DMS 273 (cell line): Measurements from ENCODE around the gene MAP4K5.

Experiments used
- DNase-seq: peaks from one replicate; lab custom pipeline; 2025; ENCODE audit not compliant: unreplicated experiment; lab: John Stamatoyannopoulos, UW

Gene MAP4K5

DNA sequence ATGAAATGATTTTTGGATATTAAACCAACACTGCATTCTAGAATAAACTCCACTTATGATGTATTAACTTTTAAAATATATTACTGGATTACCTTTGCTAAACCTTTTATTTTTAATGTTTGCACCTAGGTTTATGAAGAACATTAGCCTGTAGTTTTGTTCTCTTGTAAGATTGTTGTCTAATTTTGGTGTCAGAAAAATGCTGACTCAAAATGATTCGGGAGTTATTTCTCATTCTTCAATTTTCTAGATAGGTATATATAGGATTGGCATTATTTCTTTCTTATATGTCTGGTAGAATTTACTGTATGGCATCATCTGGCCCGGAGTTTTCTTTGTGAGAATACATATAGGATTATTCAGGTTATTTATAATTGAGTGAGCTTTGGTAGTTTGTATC, 54.6 kb downstream of the MAP4K5 start:
- no peak for DNase-seq

DNA sequence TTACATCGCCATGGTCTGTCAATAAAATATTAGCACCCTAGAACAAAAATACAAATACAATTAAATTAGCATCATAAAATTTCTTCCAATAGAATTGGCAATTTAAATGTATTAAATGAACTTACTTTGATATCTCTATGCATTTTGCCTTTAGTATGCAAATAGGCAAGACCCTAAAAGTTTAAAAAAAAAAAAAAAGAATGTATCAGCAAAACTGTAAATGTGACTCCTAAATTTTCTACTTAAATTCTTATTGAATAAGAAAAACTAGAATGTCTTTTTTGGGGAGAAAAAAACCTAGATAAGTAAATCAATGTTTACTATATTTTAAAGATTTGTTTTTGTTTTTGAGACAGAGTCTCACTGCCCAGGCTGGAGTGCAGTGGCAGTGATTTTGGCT, 56.2 kb downstream of the MAP4K5 start:
- DNase-seq: no peak

DNA sequence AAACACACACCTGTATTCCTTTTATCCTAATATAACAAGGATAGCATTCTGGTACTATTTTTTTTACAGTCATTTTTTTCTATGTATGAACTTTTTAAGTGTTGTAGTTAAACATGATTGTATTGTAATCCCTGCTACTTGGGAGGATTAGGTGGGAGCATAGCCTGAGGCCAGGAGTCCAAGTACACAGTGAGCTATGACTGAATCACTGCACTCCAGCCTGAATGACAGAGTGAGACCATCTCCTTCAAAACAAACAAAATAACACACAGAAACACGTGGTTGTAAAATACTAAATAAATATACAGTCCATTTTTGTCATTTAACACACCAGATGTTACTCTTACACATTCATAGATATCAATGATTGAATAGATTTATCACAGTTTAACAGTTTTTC, 56.9 kb downstream of the MAP4K5 start:
- no peak for DNase-seq

DNA sequence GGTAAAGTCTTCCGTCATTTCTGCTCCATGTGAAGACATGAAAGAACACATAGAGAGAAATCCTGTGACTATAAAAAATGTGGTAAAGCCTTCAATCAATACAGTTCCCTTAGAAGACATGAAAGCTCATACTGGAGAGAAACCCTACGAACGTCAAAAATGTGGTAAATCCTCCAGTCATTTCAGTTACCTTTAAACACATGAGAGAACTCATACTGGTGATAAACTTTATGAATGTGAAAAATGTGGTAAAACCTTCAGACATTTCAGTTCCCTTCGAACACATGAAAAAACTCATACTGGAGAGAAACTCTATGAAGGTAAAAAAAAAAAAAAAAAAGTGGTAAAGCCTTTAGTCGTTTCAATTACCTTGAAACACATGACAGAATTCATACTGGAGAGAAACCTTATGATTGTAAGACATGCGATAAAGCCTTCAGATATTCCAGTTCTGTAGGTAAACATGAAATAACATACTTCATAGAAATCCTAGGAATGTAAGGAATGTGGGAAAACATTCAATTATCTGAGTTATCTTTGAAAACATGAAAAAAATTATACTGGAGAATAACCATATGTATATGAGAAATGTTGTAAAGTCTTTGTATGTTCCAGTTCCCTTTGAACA, 60.4 kb downstream of the MAP4K5 start:
- DNase-seq: no peak

DNA sequence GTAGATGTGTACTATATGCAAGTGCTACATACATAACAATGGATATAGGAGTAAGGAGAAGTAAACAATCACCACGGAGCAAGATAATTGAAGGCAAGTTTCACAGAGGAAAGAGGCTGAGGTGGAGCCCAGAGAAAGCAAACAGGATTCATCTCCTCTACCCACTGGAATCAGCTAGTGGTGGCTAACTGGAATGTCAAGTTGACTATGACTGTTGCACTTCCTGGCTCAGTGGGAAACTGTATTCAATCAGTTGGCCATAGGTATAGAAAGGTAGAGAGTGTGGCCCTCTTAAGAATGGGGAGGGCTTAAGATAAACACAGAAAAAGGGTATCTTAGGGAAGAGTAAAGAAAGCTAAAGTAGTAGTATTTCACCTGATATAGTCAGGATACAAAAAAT, 62.4 kb downstream of the MAP4K5 start:
- DNase-seq: no peak

DNA sequence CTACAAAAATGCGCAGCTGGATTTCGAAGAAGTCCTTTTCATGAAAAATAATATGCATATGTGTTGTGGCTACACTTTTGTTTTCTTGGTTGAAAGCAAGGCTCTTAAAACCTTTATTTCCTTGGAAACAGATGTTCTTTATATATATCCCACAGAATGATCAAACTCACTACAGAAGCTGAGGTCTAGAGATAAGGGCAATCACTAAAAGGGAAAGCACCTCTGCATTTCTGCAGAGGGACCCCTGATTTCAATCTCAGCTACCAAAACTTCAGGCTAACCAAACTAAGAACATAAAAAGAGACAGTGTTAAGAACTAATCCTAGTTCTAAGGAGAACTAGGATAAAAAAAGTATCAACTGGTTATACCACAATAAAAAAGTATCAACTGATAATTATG, 70.3 kb downstream of the MAP4K5 start:
- DNase-seq: no peak

DNA sequence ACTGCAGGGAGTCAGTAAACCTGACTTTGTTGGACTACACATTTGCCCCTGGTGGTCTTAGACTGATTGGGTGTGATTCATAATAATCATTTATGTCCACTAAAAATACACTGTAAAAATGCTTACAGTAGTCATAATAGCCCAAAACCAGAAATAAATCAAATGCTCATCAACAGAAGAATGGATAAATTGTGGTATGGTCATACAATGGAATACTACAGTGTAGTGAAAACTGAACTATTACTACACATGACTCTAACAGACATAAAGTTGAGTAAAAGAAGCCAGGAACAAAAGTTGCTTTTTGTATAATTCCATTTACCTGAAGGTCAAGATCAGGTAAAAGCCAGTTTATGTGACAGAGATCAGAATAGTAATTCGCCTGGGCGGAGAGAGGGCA, 78.5 kb downstream of the MAP4K5 start:
- DNase-seq: no peak

DNA sequence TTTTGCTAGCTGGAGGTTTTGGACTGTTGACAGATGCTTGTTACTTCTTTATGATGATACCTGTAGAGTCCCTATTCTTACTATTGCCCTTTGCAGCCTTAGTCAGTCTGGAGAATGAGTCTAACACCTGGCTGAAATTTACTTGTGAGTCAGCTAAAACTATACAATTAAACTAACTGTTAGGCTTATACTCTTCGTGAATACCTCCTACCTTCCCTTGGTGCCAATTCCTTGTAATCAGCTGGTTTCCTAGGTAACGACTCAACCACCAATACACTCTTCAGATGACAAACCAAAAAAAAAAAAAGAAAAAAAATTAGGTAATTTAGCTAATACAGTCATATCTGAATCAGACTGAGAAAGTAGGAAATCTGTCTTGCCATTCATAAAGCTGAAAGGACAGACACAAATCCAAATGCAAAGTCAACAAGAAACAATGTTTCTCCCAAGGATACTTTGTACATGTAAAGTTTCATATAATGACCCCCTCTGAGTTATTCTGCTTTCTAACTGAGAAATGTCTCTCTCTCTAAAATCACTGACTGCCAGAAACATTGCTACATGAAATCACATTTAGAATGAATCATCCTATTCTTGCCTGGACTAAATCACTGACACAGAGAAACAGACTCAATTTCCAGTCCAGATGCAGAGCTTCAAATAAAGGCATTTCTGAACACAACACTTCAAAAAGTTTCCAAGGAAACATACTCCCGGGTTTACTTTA, 79.2 kb downstream of the MAP4K5 start:
- DNase-seq: no peak

DNA sequence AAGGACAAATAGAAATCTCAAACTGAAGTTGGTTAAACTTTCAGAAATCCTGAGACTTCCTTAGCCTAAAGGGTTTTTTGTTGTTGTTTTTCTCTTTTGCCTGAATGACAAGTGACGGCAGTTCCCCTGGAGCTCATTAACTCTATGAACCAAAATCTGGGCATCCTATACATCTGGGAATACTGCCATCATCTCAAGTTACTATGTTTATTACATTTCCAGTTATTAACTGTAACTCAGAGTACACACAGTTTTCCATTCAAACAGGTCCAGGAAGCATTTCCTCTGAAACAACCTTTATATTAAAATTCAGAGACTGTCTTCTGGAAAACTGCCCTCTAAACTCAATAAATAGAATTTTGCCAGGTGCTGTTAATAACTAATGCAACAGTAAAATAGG, 80.1 kb downstream of the MAP4K5 start:
- DNase-seq: peak; percentile 37

DNA sequence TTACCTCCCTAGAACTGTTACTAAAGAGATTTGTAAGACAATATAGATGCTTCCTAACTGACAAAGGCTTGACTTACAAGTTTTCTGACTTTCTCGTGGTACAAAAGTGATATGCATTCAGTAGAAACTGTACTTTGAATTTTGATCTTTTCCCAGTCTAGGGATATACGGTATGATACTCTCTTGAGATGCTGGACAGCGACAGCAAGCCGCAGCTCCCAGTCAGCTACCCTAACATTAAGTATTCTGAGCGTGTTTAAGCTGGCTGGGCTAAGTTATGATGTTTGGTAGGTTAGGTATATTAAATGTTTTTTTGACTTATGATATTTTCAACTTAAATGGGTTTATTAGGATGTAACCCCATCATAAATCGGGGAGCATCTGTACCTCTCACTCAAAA, 80.5 kb downstream of the MAP4K5 start:
- DNase-seq: no peak

DNA sequence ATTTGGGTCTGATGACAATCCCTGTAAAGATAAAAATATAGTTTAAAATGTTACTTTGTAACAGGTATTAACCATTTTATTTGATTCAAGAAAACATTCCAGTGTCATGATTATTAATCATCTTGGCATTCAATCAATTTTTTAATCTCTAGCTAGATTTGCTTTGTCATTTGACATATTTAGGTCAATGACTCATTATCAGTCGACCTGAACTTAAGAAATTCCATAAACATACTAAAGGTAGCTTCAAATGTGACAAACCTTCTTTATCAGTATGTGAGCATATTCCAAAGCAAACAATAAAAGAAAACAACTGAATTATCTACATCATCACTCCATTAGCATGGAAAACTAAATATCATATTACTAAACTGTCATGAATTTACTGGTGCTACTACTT, 84.9 kb downstream of the MAP4K5 start:
- no peak for DNase-seq

DNA sequence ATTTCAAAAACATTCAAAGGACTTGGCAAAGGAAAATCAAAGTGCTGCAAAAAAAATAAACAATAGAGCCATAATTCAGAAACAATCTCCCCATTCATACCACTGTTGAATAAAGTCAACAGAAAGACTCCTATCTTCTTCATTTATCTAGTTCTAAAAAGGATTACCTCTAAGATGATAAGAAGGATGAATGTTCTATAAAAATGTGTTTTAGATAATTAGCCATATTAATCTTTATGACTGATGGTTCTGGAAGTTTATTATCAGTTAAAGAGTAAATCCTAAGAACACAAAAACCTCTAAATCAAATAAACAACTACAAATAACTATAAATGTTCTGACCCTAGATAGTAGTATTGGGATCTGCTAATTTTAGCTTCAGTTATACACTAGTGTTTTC, 97.8 kb downstream of the MAP4K5 start:
- DNase-seq: no peak

DNA sequence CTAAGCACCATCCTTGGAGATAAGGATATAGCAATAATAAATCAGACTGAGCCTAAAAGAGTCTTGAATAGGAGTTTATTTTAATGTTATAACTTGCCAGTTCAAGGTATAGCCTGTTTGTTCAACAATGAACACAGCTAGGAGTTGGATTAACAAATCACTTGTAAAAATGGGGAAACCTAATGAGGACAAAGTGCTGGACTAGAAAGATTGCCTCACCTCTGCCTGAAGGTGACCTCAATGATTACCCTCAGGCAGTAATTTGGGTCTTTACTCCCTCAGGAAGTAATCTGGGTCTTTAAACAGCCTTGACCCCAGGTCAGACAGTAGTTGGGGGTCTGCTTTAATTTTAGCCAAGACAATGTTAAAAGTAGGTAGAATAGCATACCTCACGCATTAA, 100.2 kb downstream of the MAP4K5 start:
- no peak for DNase-seq

DNA sequence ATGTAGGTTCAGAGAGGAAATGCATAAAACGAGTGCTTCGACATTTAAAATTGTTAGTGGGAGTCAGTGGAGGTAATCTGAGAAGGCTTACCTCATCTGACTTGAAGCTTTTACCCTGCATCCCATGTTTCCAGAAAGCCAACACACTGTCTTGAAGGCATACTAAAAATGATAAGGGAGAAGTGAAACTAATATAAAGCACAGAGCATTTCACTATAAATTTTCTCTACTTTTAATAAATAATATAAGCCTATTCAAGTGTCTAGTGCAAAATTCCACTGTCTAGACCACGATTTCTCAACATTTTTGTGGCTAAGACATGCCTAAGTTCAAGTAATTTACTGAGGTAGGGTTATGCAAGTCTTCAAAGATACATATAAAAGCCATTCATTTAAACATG, 106.6 kb downstream of the MAP4K5 start:
- DNase-seq: no peak

DNA sequence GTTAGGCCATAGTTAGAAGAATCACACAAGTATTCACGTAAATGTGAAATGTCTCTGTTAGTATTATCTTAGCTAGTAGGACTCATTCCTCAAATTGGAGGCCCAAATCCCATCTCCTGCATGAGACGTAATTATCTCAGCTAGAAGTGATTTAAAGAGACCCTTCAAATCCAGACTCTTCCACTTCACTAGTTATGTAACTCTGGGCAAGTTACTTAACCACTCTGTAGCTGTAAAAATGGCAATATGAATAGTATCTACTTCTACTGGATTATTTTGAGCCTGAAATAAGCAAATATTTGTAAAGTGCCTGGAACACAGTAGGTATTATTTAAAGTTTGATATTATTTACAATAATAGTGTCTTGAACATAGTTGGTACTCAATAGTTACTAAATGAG, 107.3 kb downstream of the MAP4K5 start:
- DNase-seq: no peak

DNA sequence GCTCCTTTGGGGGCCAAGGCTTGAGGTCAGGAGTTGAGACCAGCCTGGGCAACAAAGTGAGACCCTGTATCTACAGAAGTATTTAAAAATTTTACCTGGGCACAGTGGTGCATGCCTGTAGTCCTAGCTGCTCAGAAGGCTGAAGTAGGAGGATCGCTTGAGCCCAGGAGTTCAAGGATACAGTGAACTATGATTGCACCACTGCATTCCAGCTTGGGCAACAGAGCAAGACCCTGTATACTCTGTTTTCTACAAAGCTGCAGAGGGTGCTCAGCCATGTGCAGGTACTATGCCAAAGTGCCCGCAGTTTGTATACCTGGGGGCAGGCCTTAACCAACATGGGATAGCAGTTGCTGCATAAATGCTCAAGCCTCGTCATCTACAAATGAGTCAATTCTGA, 108.8 kb downstream of the MAP4K5 start:
- no peak for DNase-seq

DNA sequence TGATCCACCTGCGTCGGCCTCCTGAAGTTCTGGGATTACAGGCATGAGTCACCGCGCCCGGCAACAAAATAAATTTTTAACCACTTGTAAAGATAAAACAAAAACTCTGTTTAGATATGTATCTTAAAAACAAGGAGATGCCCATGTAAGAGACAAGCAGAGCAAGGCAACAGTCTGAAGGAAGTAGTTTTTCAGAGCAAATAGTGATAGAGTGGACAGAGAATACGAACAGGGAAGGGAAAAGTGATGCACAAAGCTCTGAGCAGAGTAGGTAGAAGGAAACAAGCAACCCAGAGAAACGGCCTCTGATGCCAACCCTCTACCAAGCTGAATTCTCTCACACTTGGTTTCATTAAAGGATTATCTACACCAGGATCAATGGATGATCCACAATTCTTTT, 110.9 kb downstream of the MAP4K5 start:
- DNase-seq: no peak

DNA sequence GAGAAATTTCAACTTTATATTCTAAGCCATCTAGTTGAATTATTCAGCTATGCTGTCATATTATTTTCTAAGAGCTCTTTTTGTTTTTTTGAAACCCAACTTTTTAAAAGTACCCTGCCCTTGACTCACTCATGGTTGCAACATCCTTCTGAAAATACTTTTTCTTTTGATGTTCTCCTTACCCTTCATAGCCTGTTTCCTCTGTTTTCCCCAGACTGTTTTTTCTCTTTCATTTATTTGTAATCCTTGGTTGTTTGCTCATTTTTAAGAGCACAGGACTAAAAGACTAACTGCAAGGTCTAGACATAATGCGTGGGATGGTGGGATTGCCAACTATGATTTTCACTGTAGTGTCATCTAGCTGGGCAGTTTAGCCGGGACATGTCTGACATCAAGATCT, 114.5 kb downstream of the MAP4K5 start:
- no peak for DNase-seq

DNA sequence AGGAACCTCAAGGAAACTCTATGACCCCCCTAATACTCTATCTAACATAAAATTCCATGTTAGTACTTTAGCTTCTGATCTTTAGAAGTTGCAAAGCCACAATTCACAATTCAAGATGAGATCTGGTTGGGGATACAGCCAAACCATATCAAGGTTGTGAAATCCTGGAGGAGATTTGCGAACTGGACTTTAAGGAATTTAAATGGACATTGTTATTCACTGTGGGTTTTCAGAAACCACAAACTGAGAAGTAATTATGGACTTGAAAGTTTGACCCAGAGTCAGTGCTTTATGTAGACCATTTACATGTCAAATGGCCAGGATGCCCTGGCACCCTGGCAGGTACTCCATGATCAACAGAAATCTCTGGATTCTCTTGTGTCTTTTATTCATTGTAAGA, 121.4 kb downstream of the MAP4K5 start:
- DNase-seq: no peak

DNA sequence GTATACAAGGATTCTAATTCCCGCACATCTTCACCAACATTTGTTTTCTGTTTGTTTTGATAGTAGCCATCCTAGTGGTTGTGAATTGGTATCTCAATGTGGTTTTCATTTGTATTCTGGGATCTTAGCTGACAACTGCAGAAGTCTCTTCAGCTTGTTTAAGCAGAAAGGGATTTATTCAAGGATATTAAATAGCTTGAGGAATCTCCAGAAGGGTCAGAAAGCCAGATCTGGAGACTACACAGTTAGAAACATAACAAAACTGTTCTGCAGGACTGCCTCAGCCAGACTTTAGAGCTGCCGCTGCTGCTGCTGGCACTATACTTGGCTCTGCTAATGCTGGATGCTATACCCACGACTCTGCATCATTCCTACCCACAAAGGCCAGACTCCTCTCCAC, 122.3 kb downstream of the MAP4K5 start:
- DNase-seq: no peak

DNA sequence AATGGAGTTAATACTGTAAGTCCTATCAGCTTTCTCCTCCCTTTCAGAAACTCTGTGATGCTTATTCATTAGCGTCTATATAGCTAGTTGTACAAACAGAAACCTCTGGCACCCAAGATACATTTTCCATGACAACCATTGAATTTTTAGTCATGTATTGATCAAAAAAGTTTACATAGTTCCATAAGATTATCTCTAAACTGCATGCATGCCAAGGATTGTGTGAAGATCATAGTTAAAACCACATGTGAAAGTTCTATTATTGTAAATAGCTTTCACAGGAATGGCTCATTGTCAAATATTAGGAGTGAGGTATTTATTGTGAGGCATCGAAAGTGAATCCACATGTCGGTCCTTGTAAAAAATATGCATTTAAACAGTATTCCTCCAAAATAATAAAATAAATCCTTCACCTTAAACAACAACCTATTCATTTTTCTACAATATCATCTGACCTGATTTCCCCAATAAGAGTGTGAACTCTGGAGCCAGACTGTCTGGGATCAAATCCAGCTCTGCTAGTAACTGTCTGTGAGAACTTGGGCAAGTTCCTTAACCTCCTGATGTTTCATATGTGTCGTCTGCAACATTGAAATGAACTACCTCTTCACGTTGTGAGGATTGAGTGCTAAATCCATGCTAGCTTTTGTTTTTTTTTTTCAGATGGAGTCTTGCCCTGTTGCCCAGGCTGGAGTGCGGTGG, 125.1 kb downstream of the MAP4K5 start:
- no peak for DNase-seq

DNA sequence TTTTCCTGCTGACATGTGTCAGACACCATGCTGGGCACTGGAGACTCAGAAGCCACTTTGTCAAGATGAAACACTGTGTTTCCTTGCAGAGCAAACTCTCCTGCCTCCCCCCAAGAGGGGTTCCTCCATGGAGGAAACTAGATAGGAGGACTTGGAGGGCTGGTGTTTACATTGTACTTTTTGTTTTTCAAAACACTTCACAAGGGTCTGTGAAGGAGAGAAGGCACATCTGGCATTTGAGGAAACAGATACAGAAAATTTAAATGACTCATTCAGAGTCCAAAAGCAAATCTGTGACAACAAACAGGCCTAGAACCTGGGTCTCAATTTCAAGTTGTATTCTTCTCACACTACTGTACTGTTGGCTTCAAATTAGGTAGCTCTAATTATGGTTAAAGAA, 128.9 kb downstream of the MAP4K5 start:
- DNase-seq: peak; percentile 65

DNA sequence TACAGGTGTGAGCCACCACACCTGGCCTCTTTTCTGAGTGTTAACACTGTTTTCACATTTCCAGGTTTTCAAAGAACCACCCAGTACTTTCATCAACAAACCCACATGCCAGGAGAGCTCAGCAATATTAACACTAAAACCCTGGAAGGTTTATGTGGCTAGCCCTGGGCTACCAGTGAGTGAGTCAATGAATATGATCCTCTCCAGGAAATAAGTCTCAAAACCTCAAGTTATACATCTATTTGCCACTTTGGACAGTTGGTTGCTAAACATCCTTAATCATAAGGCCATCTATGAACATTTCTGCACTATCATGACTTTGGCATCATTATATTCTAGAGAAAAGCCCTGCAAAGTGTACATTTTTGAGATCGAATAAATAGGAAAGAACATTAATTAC, 129.4 kb downstream of the MAP4K5 start:
- DNase-seq: no peak
